Activated CD4-positive, alpha-beta memory T cell treated with anti-CD3 and anti-CD28 coated beads for 36 hours (primary cell): ENCODE measurements around the gene MAP2K5. TPM values are rescaled to one million over a fixed set of nuclear protein-coding genes. Genes with fewer than 3 reads are reported as not detected.
"Not testable (repeated sequence)": the region's sequence is repeated elsewhere in the genome, so short reads cannot be mapped to it uniquely, and the experiment has no call there.

Experiments used
- CTCF ChIA-PET: fragments of 350-600 bp; sonication (Branson Sonifier 250); formaldehyde crosslinking; loops from one replicate; lab custom pipeline; 2021; ENCODE audit warnings: antibody characterized with exemption, inconsistent platforms; lab: Charles Lee
- POLR2A ChIA-PET: fragments of 350-600 bp; sonication (Branson Sonifier 250); formaldehyde crosslinking; loops from one replicate; lab custom pipeline; 2021; ENCODE audit warnings: antibody characterized with exemption; lab: Charles Lee
- DNase-seq: peaks from one replicate; pipeline ENCODE4 v3.0.0-alpha.2; 2020
- H3K27ac Mint-ChIP-seq: one replicate; pipeline ENCODE4 v1.8.0; 2021; ENCODE audit warnings: mixed read lengths
- H3K27me3 Mint-ChIP-seq: one replicate; pipeline ENCODE4 v1.8.0; 2021; ENCODE audit warnings: mixed read lengths
- H3K36me3 Mint-ChIP-seq: one replicate; pipeline ENCODE4 v1.8.0; 2021; ENCODE audit warnings: mixed read lengths
- H3K4me1 Mint-ChIP-seq: one replicate; pipeline ENCODE4 v1.8.0; 2021; ENCODE audit warnings: low read depth, mixed read lengths
- H3K4me3 Mint-ChIP-seq: one replicate; pipeline ENCODE4 v1.8.0; 2021; ENCODE audit warnings: mild to moderate bottlenecking, mixed read lengths
- H3K9me3 Mint-ChIP-seq: one replicate; pipeline ENCODE4 v1.8.0; 2021; ENCODE audit warnings: mixed read lengths
- intact Hi-C: fragments of 100-400 bp; cut with micrococcal nuclease; formaldehyde crosslinking; loops from one replicate; pipeline ENCODE4 v1.15.1; 2023
- total RNA-seq, 2 experiments: library from RNA; stranded (reverse); gene quantifications; one replicate each; pipeline ENCODE4 v1.2.3, GENCODE V29; 2021

Gene MAP2K5
- total RNA-seq, 2 experiments from 2014 or later: 16.5 to 17.4 TPM

DNA sequence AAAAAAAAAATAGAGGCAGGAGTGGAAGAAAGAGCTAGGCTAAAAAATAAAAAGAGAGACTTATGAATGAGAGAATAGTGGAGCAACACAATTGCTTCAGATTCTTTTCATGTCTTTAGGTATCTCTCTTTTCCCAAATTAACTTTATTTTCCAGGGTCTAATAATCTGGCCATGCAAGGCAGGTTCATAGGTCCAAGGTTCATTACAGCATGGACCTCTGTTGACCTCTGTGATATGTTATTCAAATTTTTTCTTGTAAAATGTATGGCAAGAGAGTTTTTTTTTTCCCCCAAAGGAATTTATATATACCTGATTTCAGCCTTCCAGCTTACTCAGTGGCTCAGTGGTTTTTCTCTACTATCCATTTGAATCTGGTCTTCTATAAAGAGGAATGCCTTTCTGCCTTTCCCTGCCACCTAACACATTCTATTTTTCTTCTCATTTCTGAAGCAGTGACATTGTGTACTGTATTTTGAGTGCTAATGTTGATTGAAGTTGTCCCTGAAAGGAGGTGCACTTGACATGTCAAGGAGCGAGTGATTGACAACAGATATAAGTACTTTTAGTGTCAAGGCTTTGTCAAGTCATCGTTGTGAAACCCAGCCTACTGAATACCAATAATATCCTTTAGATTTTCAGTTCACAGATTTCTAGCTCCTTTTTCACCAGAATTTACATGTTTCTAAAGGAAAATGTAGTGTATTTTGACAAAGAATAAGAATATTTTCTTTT is 118.5 kb downstream of the MAP2K5 start:
- Mint-ChIP-seq H3K36me3 (peaks cover 29% of the 10 kb centered on the region), H3K4me3 (no peak overlapping the region), H3K27ac (no peak overlapping the region), H3K4me1 (no peaks in the 10 kb centered on the region), H3K9me3 (no peaks in the 10 kb centered on the region), H3K27me3 (no peaks in the 10 kb centered on the region)
- CTCF ChIA-PET: no interaction called here
- POLR2A ChIA-PET: no interaction called here
- no peak for DNase-seq
- intact Hi-C loops: no loop called here

DNA sequence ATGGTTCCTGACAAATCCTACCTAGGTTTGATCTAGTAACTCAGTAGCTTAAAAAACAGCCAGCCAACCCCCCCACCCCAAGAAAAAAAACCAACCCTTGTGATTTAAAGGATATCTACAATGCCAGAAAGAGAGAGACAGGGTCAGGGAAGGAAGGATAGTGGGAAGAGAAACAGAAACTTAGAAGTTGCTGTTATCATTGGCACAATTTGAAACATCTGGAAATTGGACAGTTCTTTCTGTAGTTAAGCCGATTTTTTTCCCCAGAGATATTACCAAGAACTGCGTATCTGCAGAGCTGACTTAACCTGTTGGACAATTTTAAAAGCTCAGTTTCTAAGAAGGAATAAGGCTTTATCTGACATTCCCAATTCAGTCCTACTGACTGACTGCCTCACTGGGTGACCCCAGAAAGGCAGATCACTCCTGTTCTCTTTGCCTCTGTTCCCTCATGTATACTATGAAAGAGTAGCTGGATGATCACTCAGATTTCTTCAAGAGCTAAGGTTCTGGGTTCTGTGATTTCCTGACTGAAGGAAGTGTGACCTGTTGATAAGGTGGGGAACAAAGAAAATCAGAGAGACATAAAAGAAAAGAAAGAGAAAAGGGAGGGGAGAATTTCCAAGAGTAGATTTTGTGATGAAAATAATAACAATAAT is 128.3 kb downstream of the MAP2K5 start:
- H3K36me3 Mint-ChIP-seq: peaks cover 11% of the 10 kb centered on the region
- ChIA-PET CTCF (no interaction called here), POLR2A (no interaction called here)
- no peak for DNase-seq
- H3K4me3 Mint-ChIP-seq: no peak overlapping the region
- peaks cover 3% of the 10 kb centered on the region for H3K9me3 Mint-ChIP-seq
- no peaks in the 10 kb centered on the region for H3K4me1 Mint-ChIP-seq
- intact Hi-C loops: no loop called here
- H3K27me3 Mint-ChIP-seq: no peaks in the 10 kb centered on the region
- H3K27ac Mint-ChIP-seq: no peak overlapping the region

DNA sequence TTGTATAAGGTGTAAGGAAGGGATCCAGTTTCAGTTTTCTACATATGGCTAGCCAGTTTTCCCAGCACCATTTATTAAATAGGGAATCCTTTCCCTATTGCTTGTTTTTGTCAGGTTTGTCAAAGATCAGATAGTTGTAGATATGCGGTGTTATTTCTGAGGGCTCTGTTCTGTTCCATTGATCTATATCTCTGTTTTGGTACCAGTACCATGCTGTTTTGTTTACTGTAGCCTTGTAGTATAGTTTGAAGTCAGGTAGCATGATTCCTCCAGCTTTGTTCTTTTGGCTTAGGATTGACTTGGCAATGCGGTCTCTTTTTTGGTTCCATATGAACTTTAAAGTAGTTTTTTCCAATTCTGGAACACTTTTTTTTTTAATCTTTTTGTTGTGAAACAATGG is 130.3 kb downstream of the MAP2K5 start:
- DNase-seq, intact Hi-C loops, H3K36me3 Mint-ChIP-seq, H3K27me3 Mint-ChIP-seq, H3K4me1 Mint-ChIP-seq, H3K4me3 Mint-ChIP-seq, POLR2A ChIA-PET, H3K27ac Mint-ChIP-seq, H3K9me3 Mint-ChIP-seq, CTCF ChIA-PET: not testable (repeated sequence)

DNA sequence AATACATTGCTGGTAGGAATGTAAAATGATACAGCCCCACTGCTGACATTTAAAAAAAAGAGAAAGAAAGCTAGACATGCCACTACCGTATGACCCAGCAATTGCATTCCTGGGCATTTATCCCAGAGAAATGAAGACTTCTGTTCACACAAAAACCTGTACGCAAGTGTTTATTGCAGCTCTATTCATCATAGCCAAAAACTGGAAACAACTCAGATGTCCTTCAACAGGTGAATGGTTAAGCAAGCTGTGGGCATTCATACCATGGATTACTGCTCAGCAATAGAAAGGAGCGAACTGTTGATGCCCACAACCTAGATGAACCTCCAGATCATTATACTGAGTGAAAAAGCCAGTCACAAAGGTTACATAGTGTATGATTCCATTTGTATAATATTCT is 132.5 kb downstream of the MAP2K5 start:
- Mint-ChIP-seq H3K9me3 (peaks cover 3% of the 10 kb centered on the region), H3K4me1 (no peaks in the 10 kb centered on the region), H3K27me3 (no peaks in the 10 kb centered on the region), H3K36me3 (peaks cover 12% of the 10 kb centered on the region), H3K27ac (no peak overlapping the region), H3K4me3 (no peak overlapping the region)
- POLR2A ChIA-PET: interaction anchor here (0.6 kb wide), 1 partner anchor 21 kb away, joined by 3 read pairs; no protein-coding TSS in a partner anchor
- CTCF ChIA-PET: no interaction called here
- intact Hi-C loops: no loop called here
- DNase-seq: no peak

DNA sequence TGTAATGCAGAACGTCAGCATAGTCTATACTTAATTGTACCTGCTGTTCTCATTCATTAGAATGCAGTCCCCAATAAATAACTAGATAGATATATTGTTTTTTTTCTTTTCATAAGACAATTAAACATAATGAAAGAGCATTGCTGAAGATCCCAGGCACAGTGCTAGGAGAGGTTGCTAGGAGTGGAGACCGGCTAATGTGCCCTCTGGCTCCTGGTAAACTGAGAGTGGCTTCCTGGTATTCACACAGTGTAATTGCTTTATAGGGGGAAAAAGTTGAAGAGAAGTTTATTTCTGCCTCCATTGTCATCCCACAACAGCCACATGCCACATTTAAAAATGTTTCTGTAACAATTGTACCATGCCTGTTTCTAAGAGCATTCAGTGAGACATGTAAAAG is 135.6 kb downstream of the MAP2K5 start:
- Mint-ChIP-seq H3K27ac (no peak overlapping the region), H3K27me3 (no peaks in the 10 kb centered on the region), H3K36me3 (peaks cover 17% of the 10 kb centered on the region), H3K9me3 (no peaks in the 10 kb centered on the region), H3K4me3 (no peak overlapping the region), H3K4me1 (no peaks in the 10 kb centered on the region)
- intact Hi-C loops: no loop called here
- CTCF ChIA-PET: no interaction called here
- no peak for DNase-seq
- POLR2A ChIA-PET: no interaction called here

DNA sequence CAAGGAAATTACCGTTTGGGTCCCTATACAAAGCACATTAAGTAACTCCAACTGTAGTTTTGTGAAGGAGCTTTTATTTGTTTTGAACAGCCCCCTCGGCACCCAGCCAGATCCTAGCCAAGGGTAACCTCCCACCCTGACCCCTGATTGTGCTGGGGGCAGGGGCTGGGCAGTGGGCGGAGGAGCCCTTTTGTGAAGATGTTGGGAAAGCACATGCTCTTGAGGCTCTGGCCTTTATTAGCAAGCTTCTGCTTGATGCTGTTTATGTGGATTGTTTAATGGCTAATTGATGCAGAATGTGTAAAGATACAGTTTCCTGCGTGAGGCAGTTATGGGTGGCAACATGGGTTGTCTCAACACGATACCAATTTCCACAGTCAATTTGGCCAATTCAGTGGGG is 136.5 kb downstream of the MAP2K5 start:
- ChIA-PET CTCF (interaction anchor here (0.6 kb wide), 1 partner anchor 516 kb away, joined by 3 read pairs; no protein-coding TSS in a partner anchor), POLR2A (no interaction called here)
- intact Hi-C loops: no loop called here
- no peak overlapping the region for H3K27ac Mint-ChIP-seq
- H3K27me3 Mint-ChIP-seq: no peaks in the 10 kb centered on the region
- peaks cover 24% of the 10 kb centered on the region for H3K36me3 Mint-ChIP-seq
- DNase-seq: no peak
- H3K4me1 Mint-ChIP-seq: no peaks in the 10 kb centered on the region
- peaks cover 8% of the 10 kb centered on the region for H3K9me3 Mint-ChIP-seq
- no peak overlapping the region for H3K4me3 Mint-ChIP-seq

DNA sequence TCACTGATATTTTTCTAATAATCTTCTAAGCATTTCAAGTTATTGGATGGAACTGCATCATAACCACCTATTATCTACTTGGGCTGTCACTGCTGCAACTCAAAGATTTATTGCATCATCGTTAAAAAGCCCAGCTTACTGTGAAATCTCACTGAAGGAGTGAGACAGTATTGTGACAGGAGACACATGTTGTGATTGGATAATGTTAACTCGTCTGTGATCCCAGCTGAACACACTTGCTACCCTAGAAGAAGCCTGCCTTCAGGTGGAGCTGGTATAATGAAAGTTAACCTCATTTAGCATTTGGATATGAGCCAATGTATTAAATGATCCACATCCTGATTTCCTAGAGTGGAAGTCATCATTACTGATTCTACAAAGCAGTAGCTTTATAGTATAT is 138.1 kb downstream of the MAP2K5 start:
- CTCF ChIA-PET: no interaction called here
- H3K36me3 Mint-ChIP-seq: peaks cover 33% of the 10 kb centered on the region
- no peak overlapping the region for H3K4me3 Mint-ChIP-seq
- H3K4me1 Mint-ChIP-seq: no peaks in the 10 kb centered on the region
- peaks cover 23% of the 10 kb centered on the region for H3K9me3 Mint-ChIP-seq
- intact Hi-C loops: no loop called here
- no peak overlapping the region for H3K27ac Mint-ChIP-seq
- H3K27me3 Mint-ChIP-seq: no peaks in the 10 kb centered on the region
- DNase-seq: no peak
- POLR2A ChIA-PET: no interaction called here

DNA sequence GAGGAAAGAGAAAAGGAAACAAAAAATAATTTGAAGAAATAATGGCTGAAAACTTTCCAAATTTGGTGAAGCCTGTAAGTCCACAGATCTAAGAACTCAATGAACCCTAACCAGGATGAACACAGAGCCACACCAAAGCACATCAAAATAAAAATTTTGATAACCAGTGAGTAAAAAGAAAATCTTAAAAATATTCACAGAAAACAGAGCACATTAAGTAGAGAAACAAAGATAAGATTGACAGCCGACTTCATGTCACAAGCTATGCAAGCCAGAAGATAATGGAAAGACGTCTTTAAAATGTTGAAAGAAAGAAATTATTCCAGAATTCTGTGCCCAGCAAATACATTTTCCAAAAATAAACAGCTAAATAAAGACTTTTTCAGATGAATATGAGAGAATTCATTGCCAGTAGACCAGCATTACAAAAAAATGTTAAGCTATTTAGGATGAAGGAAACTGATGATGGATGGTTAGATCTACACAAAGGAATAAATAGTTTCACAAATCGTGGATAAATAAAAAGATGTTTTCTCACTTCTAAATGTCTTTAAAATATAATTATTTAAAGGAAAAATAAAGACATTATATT is 142.6 kb downstream of the MAP2K5 start:
- CTCF ChIA-PET: no interaction called here
- H3K27me3 Mint-ChIP-seq: no peaks in the 10 kb centered on the region
- POLR2A ChIA-PET: no interaction called here

DNA sequence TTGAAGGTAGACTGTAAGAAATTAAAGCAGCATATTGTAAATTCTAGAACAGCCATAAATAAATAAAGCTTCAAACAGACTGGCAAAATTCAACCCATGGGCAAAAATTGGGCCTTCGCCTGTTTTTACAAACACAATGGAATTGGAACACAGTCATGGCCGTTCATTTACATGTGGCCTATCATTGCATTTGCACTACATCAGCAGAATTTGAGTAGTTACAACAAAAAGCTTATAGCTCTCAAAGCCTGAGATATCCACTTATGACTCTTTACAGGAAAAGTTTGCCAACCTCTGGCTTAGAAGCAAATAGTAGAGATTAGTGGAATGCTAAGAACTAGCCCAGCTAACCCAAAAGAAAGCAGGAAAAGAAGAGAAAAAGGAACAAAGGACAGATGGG is 143.2 kb downstream of the MAP2K5 start:
- intact Hi-C loops: no loop called here
- Mint-ChIP-seq H3K36me3 (peaks cover 29% of the 10 kb centered on the region), H3K27ac (no peak overlapping the region), H3K4me1 (no peaks in the 10 kb centered on the region), H3K27me3 (no peaks in the 10 kb centered on the region), H3K4me3 (no peak overlapping the region), H3K9me3 (peaks cover 28% of the 10 kb centered on the region)
- DNase-seq: no peak
- ChIA-PET POLR2A (no interaction called here), CTCF (no interaction called here)

More for the DNA sequence above, 142.6 kb downstream of the MAP2K5 start:
- no peak for DNase-seq
- Mint-ChIP-seq H3K9me3 (peaks cover 28% of the 10 kb centered on the region), H3K27ac (no peak overlapping the region), H3K4me3 (no peak overlapping the region), H3K4me1 (no peaks in the 10 kb centered on the region), H3K36me3 (peaks cover 33% of the 10 kb centered on the region)
- intact Hi-C loops: no loop called here

DNA sequence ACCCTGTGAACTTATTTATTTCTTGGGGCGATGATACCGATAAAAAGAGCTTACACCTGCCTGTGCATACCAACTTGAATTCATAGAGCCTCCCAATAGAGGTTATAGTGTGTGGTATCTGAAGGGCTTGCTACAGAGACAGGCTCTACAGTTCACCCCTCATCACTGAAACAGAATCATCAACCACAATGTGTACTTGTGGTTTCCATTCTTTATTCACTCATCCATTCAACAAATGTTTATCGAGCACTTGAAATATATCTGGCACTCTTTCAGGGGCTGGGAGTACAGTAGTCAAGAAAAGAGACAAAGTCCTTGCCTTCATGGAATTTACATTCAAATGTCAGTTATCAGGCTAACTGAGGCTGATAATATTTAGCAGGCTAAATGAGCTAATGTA is 148.4 kb downstream of the MAP2K5 start:
- H3K4me3 Mint-ChIP-seq: no peak overlapping the region
- POLR2A ChIA-PET: no interaction called here
- no peaks in the 10 kb centered on the region for H3K4me1 Mint-ChIP-seq
- peaks cover 2% of the 10 kb centered on the region for H3K9me3 Mint-ChIP-seq
- intact Hi-C loops: no loop called here
- H3K27me3 Mint-ChIP-seq: no peaks in the 10 kb centered on the region
- DNase-seq: no peak
- peaks cover 27% of the 10 kb centered on the region for H3K36me3 Mint-ChIP-seq
- CTCF ChIA-PET: no interaction called here
- no peak overlapping the region for H3K27ac Mint-ChIP-seq

DNA sequence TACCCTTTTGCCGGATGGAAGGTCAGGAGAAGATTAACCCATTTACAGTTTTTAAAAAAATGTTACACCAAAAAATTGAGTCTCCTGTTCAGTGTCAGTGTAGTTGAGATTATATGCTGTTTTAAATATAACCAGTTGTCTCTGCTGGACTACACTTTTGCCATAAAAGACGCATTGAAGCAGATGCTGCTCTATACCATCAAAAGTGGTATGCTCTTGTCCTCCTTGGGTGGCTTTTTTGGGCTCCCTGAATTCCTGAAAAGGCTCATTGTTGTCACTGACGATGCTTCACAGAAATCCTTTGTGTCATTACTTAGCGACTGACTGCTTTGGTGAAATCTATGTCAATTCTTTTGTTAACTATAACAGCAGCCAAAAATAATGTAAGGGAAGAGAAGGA is 148.9 kb downstream of the MAP2K5 start:
- H3K36me3 Mint-ChIP-seq: peaks cover 26% of the 10 kb centered on the region

DNA sequence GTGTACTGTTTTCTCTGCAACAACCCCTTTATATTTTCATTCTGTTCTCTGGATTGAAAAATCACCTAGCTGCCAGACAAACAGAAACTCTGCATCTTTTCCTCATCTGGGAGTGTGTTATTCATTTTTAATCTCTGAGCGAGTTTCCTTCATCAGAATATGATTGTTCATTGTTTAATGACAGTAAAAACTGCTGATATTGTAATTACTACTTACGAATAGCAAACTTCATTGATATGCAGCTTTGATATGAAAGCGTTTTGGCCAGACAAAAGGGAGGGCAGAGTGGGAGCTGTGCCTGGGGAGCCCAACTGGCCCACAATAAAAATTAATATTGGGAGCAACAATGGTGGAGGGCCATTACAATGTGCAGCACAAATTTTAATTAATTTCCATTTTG is 150.1 kb downstream of the MAP2K5 start:
- Mint-ChIP-seq H3K9me3 (no peaks in the 10 kb centered on the region), H3K36me3 (peaks cover 27% of the 10 kb centered on the region), H3K4me3 (no peak overlapping the region), H3K27ac (no peak overlapping the region), H3K27me3 (no peaks in the 10 kb centered on the region), H3K4me1 (no peaks in the 10 kb centered on the region)
- POLR2A ChIA-PET: no interaction called here
- CTCF ChIA-PET: no interaction called here
- intact Hi-C loops: no loop called here
- DNase-seq: no peak

More for the DNA sequence above, 148.9 kb downstream of the MAP2K5 start:
- no peak overlapping the region for H3K4me3 Mint-ChIP-seq
- CTCF ChIA-PET: no interaction called here
- H3K27me3 Mint-ChIP-seq: no peaks in the 10 kb centered on the region
- H3K9me3 Mint-ChIP-seq: no peaks in the 10 kb centered on the region
- POLR2A ChIA-PET: no interaction called here
- no peak for DNase-seq
- H3K27ac Mint-ChIP-seq: no peak overlapping the region
- intact Hi-C loops: no loop called here
- no peaks in the 10 kb centered on the region for H3K4me1 Mint-ChIP-seq
